ENCODE data around the gene MRPS16. TPM values are rescaled to one million over a fixed set of nuclear protein-coding genes. Genes with fewer than 3 reads are reported as not detected.

MRPS16 gene
- total RNA-seq, 1 experiment from 2014 or later: 92.9 TPM

DNA sequence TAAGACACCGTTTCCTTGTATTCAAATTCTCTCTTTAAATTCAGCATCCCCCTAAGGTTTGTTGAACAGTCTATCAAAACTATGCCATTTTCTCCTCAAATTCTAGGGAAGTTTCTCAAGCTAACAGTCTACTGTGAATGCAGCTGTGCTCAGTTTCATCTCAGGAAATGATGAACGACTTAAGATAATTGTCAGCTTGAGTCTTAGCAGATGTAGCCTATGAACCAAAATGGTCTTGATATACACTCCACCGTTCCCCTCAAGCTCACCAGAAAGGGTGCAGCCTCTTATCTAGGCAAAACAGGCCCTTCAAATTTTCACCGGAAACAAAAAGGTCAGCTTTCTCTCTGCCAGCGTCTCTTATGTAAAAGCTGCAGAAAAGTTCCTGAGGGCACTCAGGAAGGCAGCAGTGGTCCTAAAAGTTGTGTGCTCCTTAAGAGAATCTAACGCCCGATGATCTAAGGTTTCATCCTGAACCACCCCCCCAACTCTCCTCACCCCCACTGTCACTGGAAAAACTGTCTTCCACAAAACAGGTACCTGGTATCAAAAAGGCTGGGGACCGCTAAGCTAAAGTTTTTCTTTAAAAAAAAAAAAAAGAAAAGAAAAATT, 7.5 kb downstream of the MRPS16 start:
- no peak for DNase-seq (ENCODE audit: low read depth)

DNA sequence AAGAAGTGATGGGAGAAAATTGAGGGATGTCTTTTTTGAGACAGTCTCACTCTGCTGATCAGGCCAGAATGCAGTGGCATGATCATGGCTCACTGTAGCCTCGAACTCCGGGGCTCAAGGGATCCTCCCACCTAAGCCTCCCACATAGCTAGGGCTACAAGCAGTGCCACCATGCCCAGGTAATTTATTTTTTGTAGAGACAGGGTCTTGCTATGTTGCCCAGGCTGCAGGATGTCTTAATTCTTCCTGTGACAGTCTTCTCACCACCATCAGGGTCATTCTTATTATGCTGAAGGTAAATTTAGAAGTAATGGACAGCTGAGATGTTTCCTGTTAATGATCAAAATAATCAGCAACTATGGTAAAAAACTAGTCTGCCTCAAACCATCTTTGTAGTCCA, 12.5 kb downstream of the MRPS16 start:
- DNase-seq (ENCODE audit: low read depth): no peak

DNA sequence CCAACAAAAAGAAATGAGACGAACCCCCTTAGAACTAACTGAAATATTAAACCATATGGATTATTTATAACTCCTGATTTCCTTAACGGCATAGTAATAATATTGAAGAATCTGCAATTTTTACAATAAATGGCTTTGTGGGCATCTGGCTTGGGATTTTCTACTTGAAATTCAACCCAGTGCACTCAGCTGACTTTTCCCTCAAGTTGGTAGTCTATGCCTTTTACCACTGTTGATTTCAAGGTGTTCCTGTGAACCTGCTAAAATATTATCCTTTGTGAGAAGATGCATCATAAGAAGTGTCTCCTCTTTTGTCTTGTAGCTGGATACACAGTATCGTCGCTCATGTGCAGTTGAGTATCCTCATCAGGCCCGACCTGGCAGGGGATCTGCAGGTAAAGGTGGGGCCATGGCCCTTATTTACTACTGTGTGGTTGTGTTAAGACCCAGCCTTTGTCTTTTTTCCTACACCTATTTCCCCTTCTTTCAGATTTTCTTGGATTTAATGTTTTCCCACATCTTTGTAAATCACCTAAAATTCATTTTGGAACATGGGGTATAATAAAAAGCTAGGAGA, 13.4 kb downstream of the MRPS16 start:
- DNase-seq (ENCODE audit: low read depth): no peak

DNA sequence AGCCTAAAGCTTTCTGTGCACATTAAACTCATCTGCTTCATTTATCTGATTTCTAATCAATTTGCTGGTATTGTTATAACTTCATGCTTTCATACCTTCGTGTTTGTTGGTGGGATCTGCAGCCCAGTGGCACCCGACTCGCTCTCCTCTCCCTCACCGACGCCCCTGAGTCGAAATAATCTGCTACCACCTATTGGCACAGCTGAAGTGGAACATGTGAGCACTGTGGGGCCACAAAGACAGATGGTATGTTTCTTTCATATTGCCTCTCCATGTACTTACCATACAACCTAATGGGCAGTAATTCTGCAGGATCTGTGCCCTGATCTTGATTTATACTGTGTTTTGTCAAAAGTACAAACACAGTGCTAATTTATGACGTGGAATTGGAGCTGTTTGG, 17.7 kb downstream of the MRPS16 start:
- DNase-seq (ENCODE audit: low read depth): no peak

DNA sequence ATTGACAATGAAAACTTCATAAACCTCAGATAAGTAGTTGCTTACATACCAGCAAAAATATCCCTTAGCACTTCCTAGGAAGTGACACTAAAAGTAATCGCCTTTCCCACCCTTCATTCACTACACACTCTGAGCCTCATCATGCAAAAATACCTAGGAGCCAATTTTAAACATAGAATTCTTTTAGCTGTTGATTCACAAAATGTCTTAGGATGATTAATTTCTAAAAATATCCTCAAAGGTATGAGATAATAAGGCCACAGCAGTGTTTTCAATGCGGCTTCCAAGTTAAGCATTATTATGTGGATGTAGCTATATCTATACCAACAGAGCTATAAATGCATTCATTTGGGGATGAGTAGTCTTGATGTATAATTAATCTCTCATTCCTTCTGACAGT, 18.6 kb downstream of the MRPS16 start:
- DNase-seq (ENCODE audit: low read depth): no peak

DNA sequence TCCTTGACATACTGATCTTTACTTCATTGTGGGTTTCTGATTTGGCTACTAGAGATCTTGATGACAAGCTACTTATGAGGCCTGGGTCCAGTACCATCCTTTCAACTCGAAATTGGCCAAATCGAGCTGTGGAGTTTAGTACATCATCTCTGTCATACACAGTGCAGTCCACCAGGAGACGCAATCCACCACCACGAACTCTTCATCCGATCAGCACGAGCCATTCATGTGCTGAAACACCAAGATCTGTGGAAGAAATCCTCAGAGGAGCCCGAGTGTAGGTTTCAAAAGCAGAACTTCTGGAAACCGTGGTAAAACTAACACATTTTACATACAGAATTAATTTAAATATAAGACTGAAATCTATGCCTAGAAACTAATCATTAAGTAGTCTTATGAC, 19.6 kb downstream of the MRPS16 start:
- no peak for DNase-seq (ENCODE audit: low read depth)

- DNase-seq (ENCODE audit: low read depth): no peak
These were observed 22.9 kb downstream of the MRPS16 start for GRCh38 chr10:73229567-73229966.

DNA sequence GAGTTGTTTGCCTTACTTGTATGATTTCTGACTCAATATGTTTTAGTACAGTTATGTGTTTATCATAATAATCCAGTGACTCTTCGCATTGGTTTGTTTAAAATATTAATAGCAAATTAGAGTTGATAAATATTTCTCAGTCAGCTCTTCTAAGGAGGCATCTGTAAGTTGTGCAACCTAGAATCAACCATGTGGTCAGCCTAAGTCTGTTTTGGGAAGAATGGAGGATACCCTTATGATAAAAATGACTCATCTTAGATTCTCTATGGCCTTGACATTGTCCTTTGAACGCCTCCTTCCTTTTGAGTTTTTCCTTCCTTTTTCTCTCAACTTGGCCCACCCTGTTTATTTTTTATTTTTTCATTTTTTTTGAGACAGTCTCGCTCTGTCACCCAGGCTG, 24.2 kb downstream of the MRPS16 start:
- DNase-seq (ENCODE audit: low read depth): no peak

DNA sequence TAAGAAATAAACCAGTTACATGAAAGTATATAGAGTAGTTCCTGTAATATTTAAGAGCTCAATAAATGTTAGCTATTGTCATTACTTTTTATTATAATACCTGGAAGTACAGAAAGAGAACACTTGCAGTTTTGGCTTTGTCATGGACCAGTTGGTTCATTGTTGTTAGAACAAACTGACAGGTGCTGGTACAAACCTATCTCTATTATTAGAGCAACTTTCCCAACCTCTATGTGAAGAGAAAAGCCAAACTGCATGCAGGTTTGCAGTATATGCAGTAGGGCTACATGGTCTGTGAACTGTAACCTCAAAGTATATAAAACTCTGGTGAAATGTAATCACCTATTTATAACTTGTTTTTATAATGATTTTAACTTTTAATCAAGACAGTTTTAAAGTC, 25.8 kb downstream of the MRPS16 start:
- DNase-seq (ENCODE audit: low read depth): no peak

GRCh38 chr10:73225518-73225917, 26.9 kb downstream of the MRPS16 start:
- DNase-seq (ENCODE audit: low read depth): no peak

DNA sequence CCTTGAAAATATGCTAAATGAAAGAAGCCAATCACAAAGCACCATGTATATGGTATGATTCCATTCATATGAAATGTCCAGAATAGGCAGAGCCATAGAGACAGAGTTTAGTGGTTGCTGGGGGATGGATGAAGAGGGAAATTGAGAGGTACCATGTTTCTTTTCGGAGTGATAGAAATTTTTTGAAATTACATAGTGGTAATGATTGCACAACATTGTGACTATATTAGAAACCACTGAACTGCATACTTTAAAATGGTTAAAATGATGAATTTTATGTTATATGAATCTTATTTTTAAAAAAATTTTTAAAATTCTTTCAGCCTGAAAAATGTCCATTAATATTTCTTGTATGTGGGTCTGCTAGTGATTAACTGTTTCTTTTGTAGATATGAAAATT, 31.5 kb downstream of the MRPS16 start:
- no peak for DNase-seq (ENCODE audit: low read depth)

- no peak for DNase-seq (ENCODE audit: low read depth)
These were observed 33.1 kb downstream of the MRPS16 start for GRCh38 chr10:73219384-73219783.

- DNase-seq (ENCODE audit: low read depth): peak; percentile 18
These were observed 33.8 kb downstream of the MRPS16 start for GRCh38 chr10:73218431-73219191.

DNA sequence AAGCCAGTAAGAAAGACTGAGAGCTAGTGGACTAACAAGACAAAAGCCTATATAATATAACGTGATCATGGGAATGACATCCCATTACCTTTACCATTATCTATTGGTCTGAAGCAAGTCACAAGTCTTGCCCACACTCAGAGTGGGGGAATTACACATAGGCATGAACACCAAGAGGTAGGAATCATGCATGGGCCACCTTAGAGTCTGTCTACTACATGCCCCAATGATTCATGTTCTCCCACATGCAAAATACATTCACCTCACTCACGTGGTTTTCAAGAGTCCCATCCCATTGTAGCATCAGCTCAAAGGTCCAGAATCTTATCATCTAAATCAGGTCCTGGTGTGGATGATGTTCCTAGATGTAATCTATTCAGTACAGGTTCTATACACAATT, 34.8 kb downstream of the MRPS16 start:
- DNase-seq (ENCODE audit: low read depth): no peak

DNA sequence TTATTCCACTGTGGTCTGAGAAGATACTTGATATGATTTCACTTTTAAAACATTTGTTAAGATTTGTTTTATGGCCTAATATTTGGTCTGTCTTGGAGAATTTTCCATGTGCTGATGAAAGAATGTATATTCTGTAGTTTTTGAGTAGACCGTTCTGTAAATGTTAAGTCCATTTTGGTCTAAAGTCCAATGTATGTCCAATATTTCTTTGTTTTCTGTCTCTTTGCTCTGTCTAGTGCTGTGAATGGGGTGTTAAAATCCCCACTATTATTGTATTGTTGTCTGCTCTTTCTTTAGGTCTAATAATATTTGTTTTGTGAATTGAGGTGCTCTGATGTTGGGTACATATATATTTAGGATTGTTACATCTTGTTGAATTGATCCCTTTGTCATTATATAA, 36.7 kb downstream of the MRPS16 start:
- DNase-seq (ENCODE audit: low read depth): no peak

DNA sequence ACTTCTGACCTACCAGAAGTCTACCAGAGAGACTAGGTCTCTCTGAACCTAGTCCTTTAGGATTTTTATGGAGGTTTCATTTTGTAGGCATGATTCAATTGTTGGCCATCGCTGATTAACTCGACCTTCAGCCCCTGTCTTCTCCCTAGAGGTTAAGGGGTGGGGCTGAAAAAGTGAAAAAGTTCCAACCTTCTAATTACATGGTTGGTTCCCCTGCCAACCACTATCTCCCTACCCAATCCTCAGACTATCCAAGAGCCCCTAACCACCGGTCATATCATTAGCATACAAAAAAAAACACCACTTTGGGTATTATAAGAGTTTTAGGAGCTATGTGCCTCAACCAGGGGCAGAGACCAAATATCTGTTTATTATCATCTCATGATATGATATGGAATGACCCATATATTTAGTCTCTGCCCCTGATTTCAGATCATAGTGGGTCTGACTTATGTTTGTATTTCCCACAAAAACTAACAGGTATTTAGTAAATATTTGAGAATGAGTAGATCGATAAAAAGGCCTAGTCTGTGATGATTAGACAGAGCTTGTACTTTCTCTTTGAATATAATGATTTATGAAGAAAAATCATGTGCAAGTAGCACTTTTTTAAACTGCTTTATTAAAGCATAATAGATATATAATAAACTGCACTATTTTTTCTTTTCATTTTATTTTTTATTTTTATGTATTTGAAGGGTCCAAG, 41.2 kb downstream of the MRPS16 start:
- no peak for DNase-seq (ENCODE audit: low read depth)

- DNase-seq (ENCODE audit: low read depth): no peak
These were observed 41.9 kb downstream of the MRPS16 start for GRCh38 chr10:73210395-73211105.

DNA sequence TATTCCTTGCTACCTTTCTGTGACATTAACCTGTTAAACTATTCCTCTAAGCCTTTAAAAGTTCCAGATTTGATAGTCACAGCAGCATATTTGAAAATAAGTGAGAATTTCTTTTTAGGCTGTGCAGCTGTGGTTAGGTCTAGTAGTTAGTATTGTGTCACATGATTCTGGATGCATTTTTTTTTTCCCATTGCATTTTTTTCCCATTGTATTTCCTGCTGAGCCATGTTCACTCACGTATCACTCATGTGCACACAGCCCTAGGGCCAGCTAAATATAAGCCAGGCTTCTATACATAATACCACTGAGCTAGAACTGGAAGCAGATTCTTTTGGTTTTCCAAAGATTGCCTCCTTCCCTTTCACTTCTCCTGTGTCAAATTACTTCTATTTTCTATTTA, 42.7 kb downstream of the MRPS16 start:
- DNase-seq (ENCODE audit: low read depth): peak; percentile 61

GRCh38 chr10:73207883-73208282, 44.6 kb downstream of the MRPS16 start:
- DNase-seq (ENCODE audit: low read depth): no peak

- no peak for DNase-seq (ENCODE audit: low read depth)
These were observed 46.1 kb downstream of the MRPS16 start for GRCh38 chr10:73206385-73206784.

- DNase-seq (ENCODE audit: low read depth): no peak
These were observed 46.6 kb downstream of the MRPS16 start for GRCh38 chr10:73205890-73206289.

- no peak for DNase-seq (ENCODE audit: low read depth)
These were observed 47.4 kb downstream of the MRPS16 start for GRCh38 chr10:73205081-73205480.

Data from LHCN-M2 (cell line).